ENCODE data around the gene DSPP. TPM values are rescaled to one million over a fixed set of nuclear protein-coding genes. Genes with fewer than 3 reads are reported as not detected.

The DSPP gene
- total RNA-seq, 1 donor from 2014 or later = not detected

DNA sequence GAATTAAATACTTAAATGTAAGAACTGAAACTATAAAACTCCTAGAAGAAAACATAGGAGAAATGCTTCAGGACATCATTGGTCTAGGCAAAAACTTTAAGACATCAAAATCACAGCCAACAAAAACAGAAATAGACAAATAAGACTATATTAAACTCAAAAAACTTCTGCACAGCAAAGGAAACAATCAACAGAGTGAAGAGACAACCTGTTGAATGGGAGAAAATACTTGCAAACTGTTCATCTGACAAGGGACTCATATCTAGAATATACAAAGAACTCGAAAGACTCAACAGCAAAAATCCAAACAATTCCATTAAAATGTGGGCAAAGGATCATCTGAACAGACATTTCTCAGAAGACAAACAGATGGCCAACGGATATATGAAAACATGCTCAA, 16.2 kb upstream of the DSPP start:
- no peak overlapping the region for H3K27ac Mint-ChIP-seq (ENCODE audit: unreplicated experiment)
- TF ChIP-seq, protein P1, sequence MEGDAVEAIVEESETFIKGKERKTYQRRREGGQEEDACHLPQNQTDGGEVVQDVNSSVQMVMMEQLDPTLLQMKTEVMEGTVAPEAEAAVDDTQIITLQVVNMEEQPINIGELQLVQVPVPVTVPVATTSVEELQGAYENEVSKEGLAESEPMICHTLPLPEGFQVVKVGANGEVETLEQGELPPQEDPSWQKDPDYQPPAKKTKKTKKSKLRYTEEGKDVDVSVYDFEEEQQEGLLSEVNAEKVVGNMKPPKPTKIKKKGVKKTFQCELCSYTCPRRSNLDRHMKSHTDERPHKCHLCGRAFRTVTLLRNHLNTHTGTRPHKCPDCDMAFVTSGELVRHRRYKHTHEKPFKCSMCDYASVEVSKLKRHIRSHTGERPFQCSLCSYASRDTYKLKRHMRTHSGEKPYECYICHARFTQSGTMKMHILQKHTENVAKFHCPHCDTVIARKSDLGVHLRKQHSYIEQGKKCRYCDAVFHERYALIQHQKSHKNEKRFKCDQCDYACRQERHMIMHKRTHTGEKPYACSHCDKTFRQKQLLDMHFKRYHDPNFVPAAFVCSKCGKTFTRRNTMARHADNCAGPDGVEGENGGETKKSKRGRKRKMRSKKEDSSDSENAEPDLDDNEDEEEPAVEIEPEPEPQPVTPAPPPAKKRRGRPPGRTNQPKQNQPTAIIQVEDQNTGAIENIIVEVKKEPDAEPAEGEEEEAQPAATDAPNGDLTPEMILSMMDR (IDR thresholded peaks at IDR 0.05; ENCODE audit: unreplicated experiment) = no peak
- no peaks in the 10 kb centered on the region for H3K36me3 Mint-ChIP-seq (ENCODE audit: low read depth, unreplicated experiment)
- H3K4me1 Mint-ChIP-seq (ENCODE audit: unreplicated experiment) = no peaks in the 10 kb centered on the region
- no peaks in the 10 kb centered on the region for H3K9me3 Mint-ChIP-seq (ENCODE audit: unreplicated experiment)
- H3K4me3 Mint-ChIP-seq (ENCODE audit: unreplicated experiment) = no peak overlapping the region
- H3K27me3 Mint-ChIP-seq (ENCODE audit: unreplicated experiment) = peaks cover 2% of the 10 kb centered on the region
- DNase-seq (ENCODE audit: low spot score) = no peak

GRCh38 chr4:87601361-87601760, 7.0 kb upstream of the DSPP start:
- DNase-seq (ENCODE audit: low spot score) = no peak
- Mint-ChIP-seq H3K27me3 (ENCODE audit: unreplicated experiment) (peaks cover 1% of the 10 kb centered on the region), H3K27ac (ENCODE audit: unreplicated experiment) (no peak overlapping the region), H3K9me3 (ENCODE audit: unreplicated experiment) (no peaks in the 10 kb centered on the region), H3K36me3 (ENCODE audit: low read depth, unreplicated experiment) (no peaks in the 10 kb centered on the region), H3K4me3 (ENCODE audit: unreplicated experiment) (no peak overlapping the region), H3K4me1 (ENCODE audit: unreplicated experiment) (no peaks in the 10 kb centered on the region)
- TF ChIP-seq, protein P1 (IDR thresholded peaks at IDR 0.05; ENCODE audit: unreplicated experiment) = no peak

- no peaks in the 10 kb centered on the region for H3K9me3 Mint-ChIP-seq (ENCODE audit: unreplicated experiment)
- TF ChIP-seq, protein P1 (IDR thresholded peaks at IDR 0.05; ENCODE audit: unreplicated experiment) = no peak
- H3K27ac Mint-ChIP-seq (ENCODE audit: unreplicated experiment) = no peak overlapping the region
- no peaks in the 10 kb centered on the region for H3K4me1 Mint-ChIP-seq (ENCODE audit: unreplicated experiment)
- DNase-seq (ENCODE audit: low spot score) = no peak
- H3K36me3 Mint-ChIP-seq (ENCODE audit: low read depth, unreplicated experiment) = no peaks in the 10 kb centered on the region
- no peak overlapping the region for H3K4me3 Mint-ChIP-seq (ENCODE audit: unreplicated experiment)
- H3K27me3 Mint-ChIP-seq (ENCODE audit: unreplicated experiment) = peaks cover 3% of the 10 kb centered on the region
These were observed 6.1 kb downstream of the DSPP start for GRCh38 chr4:87614292-87614890.

- H3K27me3 Mint-ChIP-seq (ENCODE audit: unreplicated experiment) = peaks cover 3% of the 10 kb centered on the region
- H3K4me3 Mint-ChIP-seq (ENCODE audit: unreplicated experiment) = no peak overlapping the region
- no peaks in the 10 kb centered on the region for H3K4me1 Mint-ChIP-seq (ENCODE audit: unreplicated experiment)
- H3K9me3 Mint-ChIP-seq (ENCODE audit: unreplicated experiment) = no peaks in the 10 kb centered on the region
- TF ChIP-seq, protein P1 (IDR thresholded peaks at IDR 0.05; ENCODE audit: unreplicated experiment) = no peak
- H3K27ac Mint-ChIP-seq (ENCODE audit: unreplicated experiment) = no peak overlapping the region
- no peak for DNase-seq (ENCODE audit: low spot score)
- H3K36me3 Mint-ChIP-seq (ENCODE audit: low read depth, unreplicated experiment) = no peaks in the 10 kb centered on the region
These were observed 7.9 kb downstream of the DSPP start for GRCh38 chr4:87616268-87616667.

DNA sequence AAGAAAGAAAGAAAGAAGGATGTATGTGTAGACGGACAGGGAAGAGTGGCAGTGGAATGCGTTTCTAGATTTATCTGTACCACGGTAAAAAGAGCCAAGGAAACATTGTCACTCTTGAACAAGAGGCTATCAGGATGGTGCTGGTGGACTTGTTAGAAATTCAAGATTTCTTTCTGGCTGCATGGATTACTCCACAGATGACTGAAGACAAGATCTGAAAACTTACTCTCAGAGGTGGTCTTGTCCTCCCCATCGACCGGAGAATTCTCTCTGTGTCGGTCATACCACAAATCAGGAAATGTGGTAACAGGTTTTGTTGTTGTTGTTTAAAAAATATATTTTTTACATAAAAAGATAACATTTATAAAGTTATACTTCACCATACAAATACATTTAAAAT, 11.8 kb downstream of the DSPP start:
- TF ChIP-seq, protein P1 (IDR thresholded peaks at IDR 0.05; ENCODE audit: unreplicated experiment) = no peak
- Mint-ChIP-seq H3K27ac (ENCODE audit: unreplicated experiment) (no peak overlapping the region), H3K4me3 (ENCODE audit: unreplicated experiment) (no peak overlapping the region), H3K36me3 (ENCODE audit: low read depth, unreplicated experiment) (no peaks in the 10 kb centered on the region), H3K9me3 (ENCODE audit: unreplicated experiment) (no peaks in the 10 kb centered on the region), H3K27me3 (ENCODE audit: unreplicated experiment) (peaks cover 3% of the 10 kb centered on the region), H3K4me1 (ENCODE audit: unreplicated experiment) (no peaks in the 10 kb centered on the region)
- DNase-seq (ENCODE audit: low spot score) = no peak

Data from endothelial cell (in vitro differentiated cells).